ENCODE results near the gene GCN1. TPM values are rescaled to one million over a fixed set of nuclear protein-coding genes. Genes with fewer than 3 reads are reported as not detected.

GCN1 gene
- total and polyA plus RNA-seq, 2 donors (not counting 3 experiments of a cell fraction or from before 2014, with no cell fraction given), result 30.1 to 101 TPM

DNA sequence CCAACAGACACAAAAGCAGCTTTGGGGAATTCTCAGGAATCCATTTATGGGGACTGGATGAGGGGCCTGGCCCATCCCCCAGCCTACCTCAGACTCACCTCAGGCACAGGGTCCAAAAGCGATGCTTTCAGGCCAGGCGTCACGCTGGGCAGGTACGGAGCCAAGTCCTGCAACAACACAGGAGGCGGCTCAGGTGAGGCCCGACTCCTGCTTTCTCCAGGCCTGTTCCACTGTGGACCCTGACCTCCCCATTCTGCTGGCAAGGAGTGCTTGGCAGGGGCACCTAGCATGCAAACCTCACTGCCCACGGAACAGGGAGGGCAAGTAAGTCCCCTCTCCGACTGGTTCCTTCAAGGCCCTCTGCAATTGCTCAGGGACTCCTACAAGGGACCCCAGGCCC is 49.4 kb downstream of the GCN1 start:
- FAIRE-seq (no peak), DNase-seq (ENCODE audit: low read depth, low spot score) (no peak)
- Histone ChIP-seq H3K27ac (ENCODE audit: insufficient read depth, low read depth, low read length) (no peak overlapping the region), H3K36me3 (ENCODE audit: control insufficient read depth in 2 of 2, extremely low read depth in 1 of 2, insufficient read depth in 2 of 2, low read length in 2 of 2) (peaks cover 23 to 65% of the 10 kb centered on the region in 2 experiments), H2AFZ (ENCODE audit: low read depth, low read length) (no peak overlapping the region), H3K79me2 (ENCODE audit: control insufficient read depth, insufficient read depth, low read length) (no peaks in the 10 kb centered on the region), H3K27me3 (ENCODE audit: control insufficient read depth in 2 of 2, insufficient read depth in 2 of 2, low read length in 2 of 2) (no peaks in the 10 kb centered on the region), H3K4me1 (ENCODE audit: control insufficient read depth, extremely low read depth, insufficient read depth, low read length) (no peaks in the 10 kb centered on the region), H3K4me2 (ENCODE audit: insufficient read depth, low read length) (no peak overlapping the region), H3K9me3 (replicated peaks; ENCODE audit: control insufficient read depth, insufficient read depth, low read length) (no peaks in the 10 kb centered on the region), H4K20me1 (replicated peaks; ENCODE audit: control insufficient read depth, extremely low read depth, insufficient read depth, low read length) (no peaks in the 10 kb centered on the region), H3K4me3 (replicated peaks in 1 of 3; ENCODE audit: insufficient read depth in 1 of 3, low read depth in 1 of 3, low read length in 3 of 3) (no peak overlapping the region), H3K9ac (replicated peaks; ENCODE audit: extremely low read depth, insufficient read depth, low read length) (no peak overlapping the region), H3K9me1 (replicated peaks; ENCODE audit: control insufficient read depth, extremely low read depth, insufficient read depth, low read length) (no peaks in the 10 kb centered on the region)
- ChIA-PET POLR2A (no interaction called here), CTCF (no interaction called here)
- intact Hi-C loops (cut with micrococcal nuclease), result no loop called here
- dilution Hi-C loops (cut with MboI; ENCODE audit: extremely low pct_ligation_motif_present, low sequenced_read_pairs), result no loop called here
- TF ChIP-seq GATA2 (IDR thresholded peaks at IDR 0.05; ENCODE audit: insufficient read depth, insufficient read length, low read depth, low read length), result no peak
- no peak for TF ChIP-seq CTCF (IDR thresholded peaks at IDR 0.05; ENCODE audit: extremely low read depth in 1 of 2, insufficient read depth in 1 of 2, low read depth in 1 of 2, low read length in 2 of 2)
- no peak for TF ChIP-seq POLR2AphosphoS5 (IDR thresholded peaks at IDR 0.05; ENCODE audit: insufficient read depth, low read depth, low read length)
- no peak for TF ChIP-seq JUN (IDR thresholded peaks at IDR 0.05; ENCODE audit: borderline replicate concordance, insufficient read depth, insufficient read length, low read depth)
- TF ChIP-seq POLR2A (IDR thresholded peaks at IDR 0.05; ENCODE audit: low read depth, low read length), result no peak
- TF ChIP-seq FOS (IDR thresholded peaks at IDR 0.05; ENCODE audit: borderline replicate concordance, insufficient read depth, low read length), result no peak
- TF ChIP-seq EZH2 (IDR thresholded peaks at IDR 0.05; ENCODE audit: borderline replicate concordance, low read depth, low read length, severe bottlenecking), result no peak
- no peak for TF ChIP-seq MYC (IDR thresholded peaks at IDR 0.05; ENCODE audit: low read depth, low read length)
- TF ChIP-seq, protein P1, sequence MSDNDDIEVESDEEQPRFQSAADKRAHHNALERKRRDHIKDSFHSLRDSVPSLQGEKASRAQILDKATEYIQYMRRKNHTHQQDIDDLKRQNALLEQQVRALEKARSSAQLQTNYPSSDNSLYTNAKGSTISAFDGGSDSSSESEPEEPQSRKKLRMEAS (IDR thresholded peaks at IDR 0.05; ENCODE audit: insufficient read depth, insufficient read length), result no peak
- no TSS peak for BruUV-seq (replicated peaks)

All from endothelial cell of umbilical vein (primary cell).